Stimulated activated CD4-positive, alpha-beta T cell treated with anti-CD3 and anti-CD28 coated beads, Interleukin-12 subunit alpha, Interleukin-12 subunit beta, amount 100 ng/mL, for 4 hours (primary cell): ENCODE data around the gene MEIS1.

Experiments used
- DNase-seq: peaks from one replicate; pipeline ENCODE4 v3.0.0-alpha.2; 2020

MEIS1 gene

GRCh38 chr2:66431846-66432587 is 2.9 kb upstream of the MEIS1 start:
- no peak for DNase-seq

DNA sequence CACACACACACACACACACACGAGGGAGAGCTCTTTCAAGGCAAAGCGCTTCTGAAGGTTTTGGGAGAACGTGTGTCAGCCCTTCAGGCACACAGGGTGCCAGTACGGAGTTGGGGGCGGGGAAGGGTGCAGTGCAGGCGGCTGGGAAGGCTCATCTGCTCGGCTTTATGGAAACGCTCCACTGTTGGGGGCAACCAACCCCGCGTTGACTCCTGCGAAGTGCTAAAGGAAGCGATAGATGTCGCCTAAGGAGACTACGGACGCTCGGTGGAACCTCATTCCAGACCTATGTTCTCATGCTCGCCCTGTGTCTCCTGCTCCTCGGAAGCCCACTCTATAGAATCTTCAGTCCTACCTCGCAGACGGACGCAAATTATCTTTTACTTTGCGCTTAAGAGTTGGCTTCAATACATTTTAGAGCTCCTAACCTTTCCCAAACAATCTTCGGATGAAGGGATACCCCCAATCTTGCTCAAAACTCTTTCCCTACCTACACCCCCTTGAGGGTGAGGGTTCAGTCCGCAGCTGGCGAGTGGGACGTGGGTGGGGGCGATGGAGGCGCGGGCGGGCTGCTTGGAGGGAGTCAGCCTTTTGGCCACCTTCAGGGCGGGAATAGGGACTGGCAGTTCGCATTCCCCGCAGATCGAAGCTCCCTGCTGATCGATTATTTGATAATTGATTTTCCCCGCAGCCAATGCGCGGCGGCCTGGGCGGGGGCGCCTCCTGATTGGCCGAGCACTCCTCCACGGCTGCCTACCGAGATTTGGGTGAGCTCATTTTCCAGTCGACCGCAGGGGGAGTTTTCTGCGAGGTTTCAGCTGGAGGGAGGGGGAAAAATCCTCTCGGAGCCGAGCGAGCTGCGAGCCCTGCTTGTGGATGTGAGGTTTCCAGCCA is 1.9 kb upstream of the MEIS1 start:
- DNase-seq, result no peak

GRCh38 chr2:66433695-66433944 is 1.3 kb upstream of the MEIS1 start:
- no peak for DNase-seq

DNA sequence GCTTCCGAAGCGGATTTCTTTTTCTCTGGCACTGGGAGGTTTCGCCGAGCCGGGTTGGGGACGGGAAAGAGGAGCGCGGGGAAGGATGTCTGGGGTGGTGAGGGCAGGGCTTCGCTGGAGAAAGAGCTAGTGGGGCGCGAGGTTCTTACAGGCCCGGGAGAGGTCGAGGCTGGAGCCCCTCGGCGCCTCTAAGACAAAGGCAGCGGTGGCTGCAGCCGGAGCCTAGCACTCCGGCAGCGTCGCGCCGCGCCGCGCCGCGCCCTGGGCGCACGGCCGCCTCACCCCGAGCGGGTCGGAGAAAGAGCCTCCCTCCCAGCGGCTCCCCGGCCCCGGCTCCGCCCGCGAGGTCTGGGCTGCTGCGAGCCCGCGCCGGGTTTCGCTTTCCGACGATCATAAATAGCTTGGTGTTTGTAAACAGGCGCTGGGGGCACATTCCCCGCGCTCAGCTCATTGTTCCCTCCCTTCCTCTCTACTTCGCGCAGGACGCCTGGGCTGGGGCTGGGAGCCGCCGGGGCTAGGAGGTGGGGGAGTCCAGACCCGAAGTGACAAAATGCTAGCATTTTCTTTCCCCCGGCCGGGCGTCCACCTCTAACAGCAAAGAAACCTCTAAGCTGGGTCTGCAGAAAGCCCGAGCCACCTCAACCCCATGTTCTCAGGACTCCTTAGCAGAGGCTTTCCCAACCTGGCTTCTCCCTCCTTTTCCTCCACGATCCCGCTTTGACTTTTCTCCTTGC is 813 bp upstream of the MEIS1 start:
- no peak for DNase-seq

DNA sequence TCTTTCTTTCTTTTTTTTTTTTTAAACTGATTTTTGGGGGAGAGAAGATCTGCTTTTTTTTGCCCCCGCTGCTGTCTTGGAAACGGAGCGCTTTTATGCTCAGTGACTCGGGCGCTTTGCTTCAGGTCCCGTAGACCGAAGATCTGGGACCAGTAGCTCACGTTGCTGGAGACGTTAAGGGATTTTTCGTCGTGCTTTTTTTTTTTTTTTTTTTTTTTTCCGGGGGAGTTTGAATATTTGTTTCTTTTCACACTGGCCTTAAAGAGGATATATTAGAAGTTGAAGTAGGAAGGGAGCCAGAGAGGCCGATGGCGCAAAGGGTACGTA is 587 bp downstream of the MEIS1 start:
- no peak for DNase-seq

GRCh38 chr2:66435963-66436362 is 1.0 kb downstream of the MEIS1 start:
- DNase-seq, result no peak

- DNase-seq, result no peak
Observed at GRCh38 chr2:66436581-66437001, 1.7 kb downstream of the MEIS1 start.

GRCh38 chr2:66437109-66437690 is 2.3 kb downstream of the MEIS1 start:
- no peak for DNase-seq

DNA sequence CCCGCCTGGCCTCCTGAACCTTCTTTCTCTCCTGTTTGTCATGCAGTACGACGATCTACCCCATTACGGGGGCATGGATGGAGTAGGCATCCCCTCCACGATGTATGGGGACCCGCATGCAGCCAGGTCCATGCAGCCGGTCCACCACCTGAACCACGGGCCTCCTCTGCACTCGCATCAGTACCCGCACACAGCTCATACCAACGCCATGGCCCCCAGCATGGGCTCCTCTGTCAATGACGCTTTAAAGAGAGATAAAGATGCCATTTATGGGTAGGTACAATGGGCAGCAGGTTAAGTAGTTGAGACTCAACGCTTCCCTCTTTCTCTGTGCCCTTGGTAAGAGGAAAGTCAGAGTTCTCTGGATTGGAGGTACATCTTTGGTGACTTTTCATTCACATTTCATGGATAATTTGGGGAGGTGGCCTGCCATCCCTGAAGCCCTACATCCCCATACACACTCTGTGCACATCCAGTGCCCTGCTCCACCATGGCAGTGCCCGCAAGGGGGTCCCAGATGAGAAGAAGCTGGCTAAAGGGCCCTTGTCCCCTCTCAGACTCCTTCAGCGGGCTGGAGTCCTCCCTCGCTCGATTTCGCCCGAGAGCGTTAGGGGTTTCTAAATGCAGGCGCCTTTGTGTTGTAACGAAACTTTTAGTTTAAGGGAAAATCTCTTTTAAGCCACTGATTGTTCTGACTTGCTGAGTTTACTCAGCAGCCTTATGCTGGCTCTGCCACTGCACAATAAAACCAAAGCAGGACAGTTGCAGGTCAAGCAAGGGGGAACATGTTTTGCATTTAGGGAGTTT is 3.0 kb downstream of the MEIS1 start:
- DNase-seq, result no peak

GRCh38 chr2:66438498-66438833 is 3.5 kb downstream of the MEIS1 start:
- DNase-seq, result no peak

GRCh38 chr2:66438891-66439811 is 4.2 kb downstream of the MEIS1 start:
- DNase-seq, result no peak

DNA sequence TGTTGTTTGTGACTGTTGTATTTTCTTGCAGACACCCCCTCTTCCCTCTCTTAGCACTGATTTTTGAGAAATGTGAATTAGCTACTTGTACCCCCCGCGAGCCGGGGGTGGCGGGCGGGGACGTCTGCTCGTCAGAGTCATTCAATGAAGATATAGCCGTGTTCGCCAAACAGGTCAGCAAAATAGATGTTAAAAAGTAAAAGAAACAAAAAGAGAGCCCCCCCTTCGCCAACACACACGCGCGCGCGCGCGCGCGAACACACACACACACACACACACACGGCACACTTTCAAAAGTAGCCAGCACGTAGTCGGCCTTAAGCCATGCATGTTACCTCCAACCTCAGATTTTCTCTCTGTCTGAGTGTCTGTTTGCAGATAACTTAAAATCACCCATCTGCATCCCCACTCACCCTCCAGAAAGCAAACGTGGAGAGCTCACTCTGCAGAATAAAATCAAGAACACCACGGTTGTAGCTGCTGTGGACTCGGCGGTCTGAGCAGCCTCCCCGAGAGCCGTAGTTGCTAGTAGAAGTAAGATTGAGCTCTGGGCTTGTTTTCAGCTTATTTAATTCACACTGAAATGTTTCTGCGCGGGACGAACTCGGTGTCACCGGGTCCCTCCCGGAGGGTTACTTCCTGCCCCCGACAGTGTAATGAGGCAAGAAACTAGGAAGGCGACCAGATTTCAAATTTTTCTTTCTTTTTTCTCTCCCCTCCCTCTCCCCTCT is 5.1 kb downstream of the MEIS1 start:
- no peak for DNase-seq

DNA sequence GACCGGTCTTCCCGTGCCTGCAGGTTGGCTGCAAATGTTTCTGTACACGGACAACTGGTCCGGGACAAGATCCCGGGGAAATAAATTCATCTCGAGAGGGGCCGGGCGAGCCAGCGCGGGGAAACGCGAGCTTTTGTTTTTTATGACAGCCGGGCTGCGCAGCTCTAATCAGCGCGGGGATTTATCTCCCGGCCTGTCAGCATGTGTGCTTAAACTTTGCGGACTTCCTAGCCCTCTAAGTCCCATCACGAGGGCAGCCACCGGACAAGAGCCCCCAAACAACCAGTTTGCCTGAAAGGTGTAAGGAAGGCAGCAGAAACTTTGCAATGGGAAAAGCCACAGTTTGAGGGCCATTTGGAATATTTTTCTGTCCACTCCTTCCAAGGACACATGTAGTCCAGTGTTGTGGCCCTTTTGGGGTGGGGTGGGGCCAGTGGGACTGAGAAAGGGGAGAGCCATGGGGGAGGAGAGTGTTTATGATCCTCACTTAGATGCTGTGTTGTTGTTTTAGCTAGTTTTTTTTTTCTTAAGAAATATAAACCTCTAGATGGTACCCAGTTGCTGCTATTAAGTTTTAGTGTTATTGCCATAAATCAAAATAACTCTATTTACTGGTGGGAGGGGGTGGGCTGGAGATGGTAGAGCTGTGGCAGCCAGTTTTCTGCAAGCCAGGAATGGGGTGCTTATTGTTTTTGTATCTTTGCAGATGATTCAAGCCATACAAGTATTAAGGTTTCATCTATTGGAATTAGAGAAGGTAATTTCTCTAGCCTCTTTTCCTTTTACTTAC is 6.0 kb downstream of the MEIS1 start:
- no peak for DNase-seq

- DNase-seq, result no peak
Observed at GRCh38 chr2:66441581-66442320, 6.8 kb downstream of the MEIS1 start.

DNA sequence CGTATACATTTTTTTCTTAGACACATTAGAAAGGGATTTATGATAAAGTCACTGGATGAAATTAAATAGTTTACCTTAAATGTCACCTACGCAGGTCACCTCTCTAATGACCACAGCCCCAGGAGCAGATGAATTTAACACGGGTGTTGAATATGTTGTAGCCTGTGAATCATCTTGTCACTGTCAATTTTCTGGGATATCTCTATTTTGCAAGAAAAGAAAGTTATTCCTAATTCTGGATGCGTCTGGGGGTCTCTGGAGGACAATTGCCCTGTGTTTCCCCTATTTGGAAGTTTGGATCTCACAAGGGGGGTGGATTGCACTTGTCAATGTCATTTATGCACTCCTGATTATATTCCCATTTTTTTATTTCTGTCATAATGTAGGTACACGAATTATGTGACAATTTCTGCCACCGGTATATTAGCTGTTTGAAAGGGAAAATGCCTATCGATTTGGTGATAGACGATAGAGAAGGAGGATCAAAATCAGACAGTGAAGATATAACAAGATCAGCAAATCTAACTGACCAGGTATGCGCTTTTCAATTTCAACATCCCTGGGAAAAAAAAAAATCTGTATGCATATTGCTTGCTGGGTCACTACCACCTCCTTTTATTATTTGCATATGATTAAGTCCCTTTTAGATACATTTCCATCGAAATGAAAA is 7.7 kb downstream of the MEIS1 start:
- no peak for DNase-seq

DNA sequence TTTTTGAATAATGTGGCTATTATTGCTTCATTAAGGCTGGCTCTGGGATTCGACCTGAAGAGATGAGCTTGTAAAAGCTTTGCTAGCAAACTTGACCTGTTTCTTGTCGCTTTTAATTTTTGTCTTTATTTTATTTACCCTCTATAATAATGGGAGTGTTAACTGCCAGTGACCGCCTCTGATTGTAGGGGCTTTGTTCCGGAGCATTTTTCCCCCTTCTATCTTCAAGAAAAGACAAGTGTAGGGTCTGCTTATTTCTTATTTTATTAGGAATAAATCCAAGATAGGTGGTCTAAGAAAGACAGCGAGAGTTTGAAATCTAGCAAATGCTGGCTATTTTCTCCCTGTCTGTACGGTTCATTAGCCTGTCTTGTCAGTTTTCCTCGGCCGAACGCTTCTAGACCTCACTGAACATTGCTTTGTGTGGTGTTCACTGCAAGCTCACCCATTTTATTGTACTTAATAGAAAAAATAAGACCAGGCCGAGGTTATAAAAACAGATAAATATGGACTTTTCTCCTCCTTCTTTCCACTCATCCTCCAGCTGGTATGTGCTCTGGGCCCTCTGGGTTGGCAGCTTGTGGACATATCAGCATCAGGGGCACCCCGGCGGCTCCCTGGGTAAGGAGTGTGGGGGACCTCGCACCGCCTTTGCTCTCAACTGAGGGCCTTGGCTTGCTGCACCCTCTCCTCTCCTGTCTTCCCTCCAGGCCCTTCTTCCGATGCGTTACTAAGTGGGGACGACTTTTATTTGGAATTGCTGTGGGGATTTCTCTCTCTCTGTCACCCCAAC is 8.5 kb downstream of the MEIS1 start:
- DNase-seq, result no peak

GRCh38 chr2:66443979-66444861 is 9.3 kb downstream of the MEIS1 start:
- DNase-seq, result no peak
